HG03342 (cell line): ENCODE measurements around the gene POU4F2.
"Not testable (repeated sequence)": the region's sequence is repeated elsewhere in the genome, so short reads cannot be mapped to it uniquely, and the experiment has no call there.

Source experiments
- ATAC-seq: cut with Tn5 transposase; IDR thresholded peaks from one replicate; pipeline ENCODE4 v1.9.1; 2021; ENCODE audit warnings: mild to moderate bottlenecking, moderate library complexity; ENCODE audit not compliant: unreplicated experiment

POU4F2 gene

GRCh38 chr4:146654687-146655520 lies 16.2 kb downstream of the POU4F2 start:
- ATAC-seq = no peak

GRCh38 chr4:146655521-146655856 lies 16.8 kb downstream of the POU4F2 start:
- ATAC-seq = no peak

GRCh38 chr4:146661367-146661766 lies 22.7 kb downstream of the POU4F2 start:
- ATAC-seq = no peak

GRCh38 chr4:146663968-146664311 lies 25.2 kb downstream of the POU4F2 start:
- ATAC-seq = not testable (repeated sequence)

- ATAC-seq = no peak
Measured at GRCh38 chr4:146674829-146675570, 36.3 kb downstream of the POU4F2 start.
